ENCODE results near the gene ABLIM2. TPM values are rescaled to one million over a fixed set of nuclear protein-coding genes. Genes with fewer than 3 reads are reported as not detected.

The ABLIM2 gene
- total RNA-seq, 1 donor from 2014 or later: 3.5 TPM

DNA sequence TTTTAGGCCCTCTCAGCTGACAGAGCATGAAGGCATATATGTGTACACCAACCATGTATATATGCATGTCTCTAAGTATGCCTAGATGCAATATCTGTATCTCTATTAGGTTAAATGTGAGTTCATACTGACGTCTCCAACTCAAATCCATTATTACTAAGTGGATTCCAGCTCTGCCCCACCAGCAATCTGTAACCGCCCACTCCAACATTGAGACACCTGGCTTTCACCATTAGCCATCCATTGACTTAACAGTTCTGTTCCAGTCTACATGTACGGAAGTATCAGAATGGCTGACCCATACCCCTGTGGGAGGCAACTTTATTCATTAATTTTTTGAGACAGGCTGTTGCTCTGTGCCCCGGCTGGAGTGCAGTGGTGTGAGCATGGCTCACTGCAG, 25.4 kb upstream of the ABLIM2 start:
- Mint-ChIP-seq H3K36me3 (no peaks in the 10 kb centered on the region), H3K4me3 (no peak overlapping the region), H3K27ac (peak overlapping the region; percentile 54), H3K9me3 (no peaks in the 10 kb centered on the region), H3K4me1 (peaks cover 38% of the 10 kb centered on the region), H3K27me3 (ENCODE audit: low read depth) (no peaks in the 10 kb centered on the region)
- no peak for DNase-seq (ENCODE audit: low spot score in 2 of 2, unreplicated experiment in 2 of 2)
- TF ChIP-seq, protein P1, sequence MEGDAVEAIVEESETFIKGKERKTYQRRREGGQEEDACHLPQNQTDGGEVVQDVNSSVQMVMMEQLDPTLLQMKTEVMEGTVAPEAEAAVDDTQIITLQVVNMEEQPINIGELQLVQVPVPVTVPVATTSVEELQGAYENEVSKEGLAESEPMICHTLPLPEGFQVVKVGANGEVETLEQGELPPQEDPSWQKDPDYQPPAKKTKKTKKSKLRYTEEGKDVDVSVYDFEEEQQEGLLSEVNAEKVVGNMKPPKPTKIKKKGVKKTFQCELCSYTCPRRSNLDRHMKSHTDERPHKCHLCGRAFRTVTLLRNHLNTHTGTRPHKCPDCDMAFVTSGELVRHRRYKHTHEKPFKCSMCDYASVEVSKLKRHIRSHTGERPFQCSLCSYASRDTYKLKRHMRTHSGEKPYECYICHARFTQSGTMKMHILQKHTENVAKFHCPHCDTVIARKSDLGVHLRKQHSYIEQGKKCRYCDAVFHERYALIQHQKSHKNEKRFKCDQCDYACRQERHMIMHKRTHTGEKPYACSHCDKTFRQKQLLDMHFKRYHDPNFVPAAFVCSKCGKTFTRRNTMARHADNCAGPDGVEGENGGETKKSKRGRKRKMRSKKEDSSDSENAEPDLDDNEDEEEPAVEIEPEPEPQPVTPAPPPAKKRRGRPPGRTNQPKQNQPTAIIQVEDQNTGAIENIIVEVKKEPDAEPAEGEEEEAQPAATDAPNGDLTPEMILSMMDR (IDR thresholded peaks at IDR 0.05; ENCODE audit: unreplicated experiment): no peak

DNA sequence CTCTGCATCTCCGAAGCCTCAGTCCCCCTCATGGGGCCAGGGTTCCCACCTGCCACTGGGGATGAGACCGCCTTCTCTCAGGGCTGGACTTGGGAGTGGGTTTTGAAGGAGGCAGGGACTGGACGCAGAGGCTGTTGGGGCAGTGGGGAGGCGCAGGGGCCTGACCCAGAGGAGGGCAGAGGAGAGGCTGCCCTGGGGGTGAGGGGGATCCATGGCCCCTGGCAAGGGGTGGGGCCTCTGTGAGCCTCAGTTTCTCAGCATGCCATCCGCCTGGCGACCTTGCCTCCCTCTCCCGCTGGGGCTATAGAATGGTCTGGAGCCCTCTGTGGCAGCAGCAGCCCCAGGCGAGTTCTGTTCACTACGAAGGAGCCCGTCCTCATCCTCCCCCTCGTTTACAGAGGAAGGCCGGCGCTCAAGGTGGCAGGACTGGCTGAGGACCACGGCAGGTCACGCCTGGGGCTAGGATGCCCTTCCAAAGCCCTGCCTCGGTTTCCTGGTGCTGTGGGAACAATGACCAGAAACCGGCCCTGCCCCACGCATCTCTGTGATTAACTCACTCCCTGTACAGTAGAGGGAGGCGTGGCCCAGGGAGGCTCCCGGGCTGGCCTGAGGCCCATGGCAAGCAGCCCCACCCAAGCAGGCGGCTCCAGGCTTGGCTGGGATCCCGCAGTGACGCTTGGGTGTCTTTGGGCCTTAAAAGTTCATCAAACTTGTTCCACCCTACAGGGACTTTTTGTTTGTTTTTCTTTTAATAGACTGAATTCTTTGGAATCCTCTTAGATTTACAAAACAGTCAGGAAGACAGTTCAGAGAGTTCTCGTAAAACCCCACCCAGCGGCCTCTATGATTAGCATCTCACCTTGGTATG, 24.5 kb upstream of the ABLIM2 start:
- no peaks in the 10 kb centered on the region for H3K36me3 Mint-ChIP-seq
- H3K27me3 Mint-ChIP-seq (ENCODE audit: low read depth): no peaks in the 10 kb centered on the region
- H3K4me1 Mint-ChIP-seq: peaks cover 37% of the 10 kb centered on the region
- H3K27ac Mint-ChIP-seq: peak overlapping the region; percentile 54
- DNase-seq (ENCODE audit: low spot score in 2 of 2, unreplicated experiment in 2 of 2): peak; percentile 49 to 78
- no peak overlapping the region for H3K4me3 Mint-ChIP-seq
- TF ChIP-seq, protein P1 (IDR thresholded peaks at IDR 0.05; ENCODE audit: unreplicated experiment): no peak
- H3K9me3 Mint-ChIP-seq: no peaks in the 10 kb centered on the region

DNA sequence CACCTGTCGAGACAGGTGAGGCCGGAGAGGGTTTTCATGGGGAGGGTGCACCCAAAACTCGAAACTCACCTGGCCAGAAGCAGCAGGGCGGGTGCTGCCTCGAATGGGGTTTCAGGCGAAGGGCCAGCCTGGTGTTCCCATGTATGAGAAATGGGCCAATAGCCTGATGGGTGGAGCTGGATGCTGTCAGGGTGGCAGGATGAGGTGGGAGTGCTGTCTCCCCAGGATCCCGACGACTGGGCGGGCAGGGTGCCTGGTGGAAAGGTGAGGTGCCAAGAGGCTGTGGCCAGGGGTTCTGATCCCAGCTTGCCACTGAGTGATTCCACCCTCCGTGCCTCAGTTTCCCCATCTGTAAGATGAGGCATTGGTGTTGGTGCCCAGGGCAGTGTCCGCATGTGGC, 23.7 kb upstream of the ABLIM2 start:
- Mint-ChIP-seq H3K4me3 (no peak overlapping the region), H3K27ac (no peak overlapping the region), H3K27me3 (ENCODE audit: low read depth) (no peaks in the 10 kb centered on the region), H3K4me1 (peaks cover 45% of the 10 kb centered on the region), H3K36me3 (no peaks in the 10 kb centered on the region), H3K9me3 (no peaks in the 10 kb centered on the region)
- no peak for DNase-seq (ENCODE audit: low spot score in 2 of 2, unreplicated experiment in 2 of 2)
- TF ChIP-seq, protein P1 (IDR thresholded peaks at IDR 0.05; ENCODE audit: unreplicated experiment): no peak

GRCh38 chr4:8181844-8182243, 23.2 kb upstream of the ABLIM2 start:
- TF ChIP-seq, protein P1 (IDR thresholded peaks at IDR 0.05; ENCODE audit: unreplicated experiment): no peak
- Mint-ChIP-seq H3K4me1 (peaks cover 48% of the 10 kb centered on the region), H3K4me3 (no peak overlapping the region), H3K36me3 (no peaks in the 10 kb centered on the region), H3K9me3 (no peaks in the 10 kb centered on the region), H3K27me3 (ENCODE audit: low read depth) (no peaks in the 10 kb centered on the region), H3K27ac (no peak overlapping the region)
- DNase-seq (ENCODE audit: low spot score in 2 of 2, unreplicated experiment in 2 of 2): no peak

GRCh38 chr4:8181119-8181518, 22.5 kb upstream of the ABLIM2 start:
- no peaks in the 10 kb centered on the region for H3K27me3 Mint-ChIP-seq (ENCODE audit: low read depth)
- H3K27ac Mint-ChIP-seq: no peak overlapping the region
- TF ChIP-seq, protein P1 (IDR thresholded peaks at IDR 0.05; ENCODE audit: unreplicated experiment): no peak
- H3K9me3 Mint-ChIP-seq: no peaks in the 10 kb centered on the region
- DNase-seq (ENCODE audit: low spot score in 2 of 2, unreplicated experiment in 2 of 2): no peak
- H3K4me1 Mint-ChIP-seq: peaks cover 50% of the 10 kb centered on the region
- H3K4me3 Mint-ChIP-seq: no peak overlapping the region
- no peaks in the 10 kb centered on the region for H3K36me3 Mint-ChIP-seq

All from mesothelial cell of epicardium (in vitro differentiated cells).